Ishikawa (cell line): ENCODE data around the gene CHIT1.

Source experiments
- CEBPB ChIP-seq: IDR thresholded peaks from 2 replicates; pipeline ENCODE4 v1.6.1; 2012
- CREB1 ChIP-seq: IDR thresholded peaks from 2 replicates; pipeline ENCODE4 v1.6.1; 2012; ENCODE audit warnings: low read depth
- EGR1 ChIP-seq: IDR thresholded peaks from 2 replicates; pipeline ENCODE4 v1.6.1; 2012
- EP300 ChIP-seq: IDR thresholded peaks from 2 replicates; pipeline ENCODE4 v1.6.1; 2012; ENCODE audit warnings: borderline replicate concordance
- FOXM1 ChIP-seq: IDR thresholded peaks from 2 replicates; pipeline ENCODE4 v1.6.1; 2012; ENCODE audit warnings: low read depth, borderline replicate concordance
- MAX ChIP-seq: IDR thresholded peaks from 2 replicates; pipeline ENCODE4 v1.6.1; 2012
- NFIC ChIP-seq: IDR thresholded peaks from 2 replicates; pipeline ENCODE4 v1.6.1; 2012
- RAD21 ChIP-seq: IDR thresholded peaks from 2 replicates; pipeline ENCODE4 v1.6.1; 2012; ENCODE audit warnings: low read depth
- REST ChIP-seq: IDR thresholded peaks from 2 replicates; pipeline ENCODE4 v1.6.1; 2012; ENCODE audit warnings: low read depth, mild to moderate bottlenecking
- TAF1 ChIP-seq: IDR thresholded peaks from 2 replicates; pipeline ENCODE4 v1.6.1; 2012; ENCODE audit warnings: low read depth, mild to moderate bottlenecking
- TCF12 ChIP-seq: IDR thresholded peaks from 2 replicates; pipeline ENCODE4 v1.6.1; 2012; ENCODE audit warnings: low read depth
- TEAD4 ChIP-seq: IDR thresholded peaks from 2 replicates; pipeline ENCODE4 v1.6.1; 2012
- USF1 ChIP-seq: IDR thresholded peaks from 2 replicates; pipeline ENCODE4 v1.6.1; 2012
- YY1 ChIP-seq: IDR thresholded peaks from 2 replicates; pipeline ENCODE4 v1.6.1; 2012; ENCODE audit warnings: low read depth
- ZBTB7A ChIP-seq: IDR thresholded peaks from 2 replicates; pipeline ENCODE4 v1.6.1; 2012; ENCODE audit warnings: low read depth

CHIT1 gene

GRCh38 chr1:203184467-203184866 is 45.0 kb downstream of the CHIT1 start:
- TF ChIP-seq EP300: no peak
- no peak for TF ChIP-seq CEBPB
- TF ChIP-seq RAD21: no peak
- TF ChIP-seq NFIC: no peak
- TF ChIP-seq CREB1: no peak
- TF ChIP-seq USF1: no peak
- TF ChIP-seq TEAD4: no peak
- TF ChIP-seq REST: no peak
- TF ChIP-seq TAF1: no peak
- TF ChIP-seq EGR1: no peak
- TF ChIP-seq ZBTB7A: no peak
- TF ChIP-seq YY1: no peak
- no peak for TF ChIP-seq TCF12
- TF ChIP-seq MAX: no peak
- no peak for TF ChIP-seq FOXM1

GRCh38 chr1:203183828-203184227 is 45.6 kb downstream of the CHIT1 start:
- TF ChIP-seq TCF12 (no peak), CEBPB (no peak), YY1 (no peak), REST (no peak), EP300 (no peak), EGR1 (no peak), NFIC (no peak), MAX (no peak), RAD21 (no peak), ZBTB7A (no peak), CREB1 (no peak), TAF1 (no peak), FOXM1 (no peak), USF1 (no peak)

GRCh38 chr1:203182387-203182953 is 47.0 kb downstream of the CHIT1 start:
- TF ChIP-seq EGR1 (no peak), ZBTB7A (no peak), NFIC (no peak), USF1 (no peak), FOXM1 (no peak), RAD21 (no peak), EP300 (no peak), TCF12 (no peak), TAF1 (no peak), YY1 (no peak), CEBPB (no peak), TEAD4 (no peak), MAX (no peak), CREB1 (no peak), REST (no peak)
